HepG2 (cell line): Measurements from ENCODE around the gene DCLRE1B. TPM values are rescaled to one million over a fixed set of nuclear protein-coding genes. Genes with fewer than 3 reads are reported as not detected.

Source experiments
- CHD2 ChIP-seq: IDR thresholded peaks from 2 replicates; pipeline ENCODE4 v1.6.1; 2011; ENCODE audit warnings: low read depth, low read length, improper control_type of control experiment
- FOXM1 ChIP-seq: sonication (generic); formaldehyde crosslinking; IDR thresholded peaks from 2 replicates; pipeline ENCODE4 v1.5.0; 2020; ENCODE audit warnings: missing genetic modification reagents
- HNF4A ChIP-seq: sonication (generic); formaldehyde crosslinking; IDR thresholded peaks from 2 replicates; pipeline ENCODE4 v1.4.0; 2020; ENCODE audit warnings: missing genetic modification reagents
- KLF16 ChIP-seq, 2 experiments: sonication (generic) in 1 of 2; formaldehyde crosslinking in 1 of 2; IDR thresholded peaks; 2 replicates each; pipeline versions ENCODE4 v1.6.1 to v1.8.0; 2016 to 2023; ENCODE audit warnings: missing genetic modification reagents in 2 of 2, missing compliant biosample characterization in 1 of 2
- MAFG ChIP-seq: sonication (generic); formaldehyde crosslinking; IDR thresholded peaks from 2 replicates; pipeline ENCODE4 v1.5.1; 2020; ENCODE audit warnings: mild to moderate bottlenecking, missing genetic modification reagents
- MED8 ChIP-seq: sonication (generic); formaldehyde crosslinking; IDR thresholded peaks from 2 replicates; pipeline ENCODE4 v1.8.1; 2023; ENCODE audit warnings: mild to moderate bottlenecking, missing genetic modification reagents; ENCODE audit not compliant: insufficient replicate concordance
- MEIS2 ChIP-seq: sonication (generic); formaldehyde crosslinking; IDR thresholded peaks from 2 replicates; pipeline ENCODE4 v1.9.0; 2021; ENCODE audit warnings: mild to moderate bottlenecking, missing genetic modification reagents
- MTA1 ChIP-seq: sonication (generic); formaldehyde crosslinking; IDR thresholded peaks from 2 replicates; pipeline ENCODE4 v1.4.0; 2020; ENCODE audit warnings: missing genetic modification reagents, mild to moderate bottlenecking, borderline replicate concordance
- MTA3 ChIP-seq: sonication (generic); formaldehyde crosslinking; IDR thresholded peaks from 2 replicates; pipeline ENCODE4 v1.4.0; 2020; ENCODE audit warnings: missing genetic modification reagents
- NRL ChIP-seq: sonication (generic); formaldehyde crosslinking; IDR thresholded peaks from 2 replicates; pipeline ENCODE4 v1.5.0; 2020; ENCODE audit warnings: missing genetic modification reagents, mild to moderate bottlenecking, moderate library complexity, borderline replicate concordance
- PHF20 ChIP-seq: sonication (generic); formaldehyde crosslinking; IDR thresholded peaks from 2 replicates; pipeline ENCODE4 v1.5.0; 2020; ENCODE audit warnings: mild to moderate bottlenecking, missing genetic modification reagents
- PHF8 ChIP-seq: sonication (generic); formaldehyde crosslinking; IDR thresholded peaks from 2 replicates; pipeline ENCODE4 v1.5.0; 2020; ENCODE audit warnings: missing genetic modification reagents
- SP2 ChIP-seq: sonication (generic); formaldehyde crosslinking; IDR thresholded peaks from 2 replicates; pipeline ENCODE4 v1.5.1; 2020; ENCODE audit warnings: mild to moderate bottlenecking, missing genetic modification reagents
- ZFP82 ChIP-seq: sonication (generic); formaldehyde crosslinking; IDR thresholded peaks from 2 replicates; pipeline ENCODE4 v1.5.1; 2020; ENCODE audit warnings: mild to moderate bottlenecking, missing genetic modification reagents, borderline replicate concordance
- ZNF160 ChIP-seq: sonication (generic); formaldehyde crosslinking; IDR thresholded peaks from 2 replicates; pipeline ENCODE4 v1.8.0; 2022; ENCODE audit warnings: mild to moderate bottlenecking, inconsistent platforms, missing genetic modification reagents
- ZNF619 ChIP-seq: sonication (generic); formaldehyde crosslinking; IDR thresholded peaks from 2 replicates; pipeline ENCODE4 v1.4.0; 2020; ENCODE audit warnings: mild to moderate bottlenecking, missing genetic modification reagents
- polyA plus RNA-seq, 8 experiments: library from polyadenylated mRNA; depleted of rRNA in 3 of 8; stranded (reverse) in 7 of 8; unstranded in 1 of 8; fragments of >200 nt; fragmentation: Illumina TruSeq in 4 of 8; extraction: Trizol in 4 of 8; gene quantifications; 2 replicates each; pipeline versions ENCODE4 v1.2.1 to v1.2.3, GENCODE V29; 2011 to 2016; ENCODE audit warnings: low read depth in 4 of 8, missing spikeins in 1 of 8, mixed read lengths in 1 of 8; ENCODE audit not compliant: insufficient read depth in 1 of 8
- total RNA-seq, 5 experiments: library from RNA; depleted of rRNA; stranded (reverse); fragments of >200 nt; fragmentation: Illumina TruSeq; extraction: Trizol; gene quantifications; 2 replicates each; pipeline ENCODE4 v1.2.3, GENCODE V29; 2016; ENCODE audit warnings: low read depth in 1 of 5
- TF ChIP-seq, protein P1 (sequence below): sonication (generic); formaldehyde crosslinking; IDR thresholded peaks from 2 replicates; pipeline ENCODE4 v1.4.0; 2020; ENCODE audit warnings: mild to moderate bottlenecking, missing genetic modification reagents, borderline replicate concordance
- TF ChIP-seq, protein P2 (sequence below): sonication (generic); formaldehyde crosslinking; IDR thresholded peaks from 2 replicates; pipeline ENCODE4 v1.5.0; 2020; ENCODE audit warnings: mild to moderate bottlenecking, missing genetic modification reagents
- TF ChIP-seq, protein P3 (sequence below): sonication (generic); formaldehyde crosslinking; IDR thresholded peaks from 2 replicates; pipeline ENCODE4 v1.4.0; 2020; ENCODE audit warnings: missing genetic modification reagents, borderline replicate concordance
- TF ChIP-seq, protein P4 (sequence below): sonication (generic); formaldehyde crosslinking; IDR thresholded peaks from 2 replicates; pipeline ENCODE4 v1.5.1; 2020; ENCODE audit warnings: missing genetic modification reagents, mild to moderate bottlenecking, borderline replicate concordance

Gene DCLRE1B
- total and polyA plus RNA-seq, 2 of the 13 experiments (the other 11 are each of a cell fraction or from before 2014, with no cell fraction given): 2.7 to 8.0 TPM

DNA sequence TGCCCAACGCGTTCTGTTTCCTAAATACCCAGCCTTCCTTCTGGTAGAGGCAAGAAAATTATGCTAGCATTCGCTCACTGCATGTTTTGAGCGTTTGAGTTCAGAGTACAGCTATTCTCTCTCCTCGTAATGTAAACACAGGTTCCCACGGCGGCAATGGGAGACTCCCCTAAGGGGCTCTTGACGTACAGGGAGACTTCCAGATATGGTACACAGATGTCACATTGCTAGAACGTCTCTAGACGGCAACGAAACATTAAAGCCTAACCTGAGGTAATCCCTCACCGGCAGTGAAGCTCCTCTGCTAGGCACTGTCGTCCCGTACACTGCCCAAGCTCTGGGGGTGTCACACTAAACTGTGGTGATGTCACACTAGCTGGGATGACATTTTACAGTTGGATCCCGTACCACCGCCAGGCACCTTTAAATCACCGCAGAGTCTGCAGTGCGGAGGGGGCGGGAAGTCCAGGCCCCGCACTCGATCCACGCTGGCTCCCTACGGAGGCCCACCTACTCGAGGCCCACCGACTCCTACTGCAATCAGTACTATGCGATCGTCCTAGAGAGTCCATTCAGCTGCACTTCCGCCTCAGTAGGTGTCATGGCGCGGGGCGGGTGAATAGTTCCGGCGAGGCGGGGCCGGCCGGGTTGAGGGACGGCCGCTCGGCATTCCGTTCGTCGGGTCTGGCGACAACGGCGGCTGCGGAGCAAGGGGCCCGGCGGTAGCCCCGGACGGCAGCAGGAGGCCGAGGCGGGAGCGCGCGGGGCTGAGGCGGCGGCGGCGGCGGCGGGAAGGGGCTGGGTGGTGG is 24.0 kb downstream of the DCLRE1B start, which contains the start of gene HIPK1 (continued):
- peak; percentile 88 for TF ChIP-seq HNF4A
- no peak for TF ChIP-seq MAFG (CRISPR knock-in tag)
- TF ChIP-seq, protein P1, sequence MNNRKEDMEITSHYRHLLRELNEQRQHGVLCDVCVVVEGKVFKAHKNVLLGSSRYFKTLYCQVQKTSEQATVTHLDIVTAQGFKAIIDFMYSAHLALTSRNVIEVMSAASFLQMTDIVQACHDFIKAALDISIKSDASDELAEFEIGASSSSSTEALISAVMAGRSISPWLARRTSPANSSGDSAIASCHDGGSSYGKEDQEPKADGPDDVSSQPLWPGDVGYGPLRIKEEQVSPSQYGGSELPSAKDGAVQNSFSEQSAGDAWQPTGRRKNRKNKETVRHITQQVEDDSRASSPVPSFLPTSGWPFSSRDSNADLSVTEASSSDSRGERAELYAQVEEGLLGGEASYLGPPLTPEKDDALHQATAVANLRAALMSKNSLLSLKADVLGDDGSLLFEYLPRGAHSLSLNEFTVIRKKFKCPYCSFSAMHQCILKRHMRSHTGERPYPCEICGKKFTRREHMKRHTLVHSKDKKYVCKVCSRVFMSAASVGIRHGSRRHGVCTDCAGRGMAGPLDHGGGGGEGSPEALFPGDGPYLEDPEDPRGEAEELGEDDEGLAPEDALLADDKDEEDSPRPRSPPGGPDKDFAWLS (CRISPR knock-in tag): no peak
- TF ChIP-seq KLF16 (CRISPR knock-in tag; IDR thresholded peaks at IDR 0.05): peak in 1 of 2 experiments; percentile 85; a peak in 2 of 4 replicates
- no peak for TF ChIP-seq MED8 (CRISPR knock-in tag)
- TF ChIP-seq, protein P2, sequence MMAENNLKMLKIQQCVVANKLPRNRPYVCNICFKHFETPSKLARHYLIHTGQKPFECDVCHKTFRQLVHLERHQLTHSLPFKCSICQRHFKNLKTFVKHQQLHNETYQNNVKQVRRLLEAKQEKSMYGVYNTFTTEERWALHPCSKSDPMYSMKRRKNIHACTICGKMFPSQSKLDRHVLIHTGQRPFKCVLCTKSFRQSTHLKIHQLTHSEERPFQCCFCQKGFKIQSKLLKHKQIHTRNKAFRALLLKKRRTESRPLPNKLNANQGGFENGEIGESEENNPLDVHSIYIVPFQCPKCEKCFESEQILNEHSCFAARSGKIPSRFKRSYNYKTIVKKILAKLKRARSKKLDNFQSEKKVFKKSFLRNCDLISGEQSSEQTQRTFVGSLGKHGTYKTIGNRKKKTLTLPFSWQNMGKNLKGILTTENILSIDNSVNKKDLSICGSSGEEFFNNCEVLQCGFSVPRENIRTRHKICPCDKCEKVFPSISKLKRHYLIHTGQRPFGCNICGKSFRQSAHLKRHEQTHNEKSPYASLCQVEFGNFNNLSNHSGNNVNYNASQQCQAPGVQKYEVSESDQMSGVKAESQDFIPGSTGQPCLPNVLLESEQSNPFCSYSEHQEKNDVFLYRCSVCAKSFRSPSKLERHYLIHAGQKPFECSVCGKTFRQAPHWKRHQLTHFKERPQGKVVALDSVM (CRISPR knock-in tag): 0 out of 2 replicates have a peak, but pooled peaks have one; percentile 56
- TF ChIP-seq PHF8 (CRISPR knock-in tag): peak; percentile 86
- peak; percentile 49; the same call in 1 of the 2 replicates for TF ChIP-seq NRL (CRISPR knock-in tag)
- TF ChIP-seq FOXM1 (CRISPR knock-in tag): no peak
- TF ChIP-seq, protein P3, sequence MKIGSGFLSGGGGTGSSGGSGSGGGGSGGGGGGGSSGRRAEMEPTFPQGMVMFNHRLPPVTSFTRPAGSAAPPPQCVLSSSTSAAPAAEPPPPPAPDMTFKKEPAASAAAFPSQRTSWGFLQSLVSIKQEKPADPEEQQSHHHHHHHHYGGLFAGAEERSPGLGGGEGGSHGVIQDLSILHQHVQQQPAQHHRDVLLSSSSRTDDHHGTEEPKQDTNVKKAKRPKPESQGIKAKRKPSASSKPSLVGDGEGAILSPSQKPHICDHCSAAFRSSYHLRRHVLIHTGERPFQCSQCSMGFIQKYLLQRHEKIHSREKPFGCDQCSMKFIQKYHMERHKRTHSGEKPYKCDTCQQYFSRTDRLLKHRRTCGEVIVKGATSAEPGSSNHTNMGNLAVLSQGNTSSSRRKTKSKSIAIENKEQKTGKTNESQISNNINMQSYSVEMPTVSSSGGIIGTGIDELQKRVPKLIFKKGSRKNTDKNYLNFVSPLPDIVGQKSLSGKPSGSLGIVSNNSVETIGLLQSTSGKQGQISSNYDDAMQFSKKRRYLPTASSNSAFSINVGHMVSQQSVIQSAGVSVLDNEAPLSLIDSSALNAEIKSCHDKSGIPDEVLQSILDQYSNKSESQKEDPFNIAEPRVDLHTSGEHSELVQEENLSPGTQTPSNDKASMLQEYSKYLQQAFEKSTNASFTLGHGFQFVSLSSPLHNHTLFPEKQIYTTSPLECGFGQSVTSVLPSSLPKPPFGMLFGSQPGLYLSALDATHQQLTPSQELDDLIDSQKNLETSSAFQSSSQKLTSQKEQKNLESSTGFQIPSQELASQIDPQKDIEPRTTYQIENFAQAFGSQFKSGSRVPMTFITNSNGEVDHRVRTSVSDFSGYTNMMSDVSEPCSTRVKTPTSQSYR (CRISPR knock-in tag): peak; percentile 85; the same call in 1 of the 2 replicates
- TF ChIP-seq CHD2: peak; percentile 70
- peak; percentile 78 for TF ChIP-seq ZNF160 (CRISPR knock-in tag)
- TF ChIP-seq MTA3 (CRISPR knock-in tag): no peak
- TF ChIP-seq, protein P4, sequence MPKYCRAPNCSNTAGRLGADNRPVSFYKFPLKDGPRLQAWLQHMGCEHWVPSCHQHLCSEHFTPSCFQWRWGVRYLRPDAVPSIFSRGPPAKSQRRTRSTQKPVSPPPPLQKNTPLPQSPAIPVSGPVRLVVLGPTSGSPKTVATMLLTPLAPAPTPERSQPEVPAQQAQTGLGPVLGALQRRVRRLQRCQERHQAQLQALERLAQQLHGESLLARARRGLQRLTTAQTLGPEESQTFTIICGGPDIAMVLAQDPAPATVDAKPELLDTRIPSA (CRISPR knock-in tag): no peak
- TF ChIP-seq ZFP82 (CRISPR knock-in tag): peak; percentile 64; the same call in 1 of the 2 replicates
- peak; percentile 88; the same call in 1 of the 2 replicates for TF ChIP-seq MEIS2
- TF ChIP-seq SP2 (CRISPR knock-in tag): peak; percentile 81
- TF ChIP-seq MTA1: peak; percentile 90
- no peak for TF ChIP-seq ZNF619 (CRISPR knock-in tag)
- peak; percentile 88 for TF ChIP-seq PHF20 (CRISPR knock-in tag)
